GM13976 (cell line): ENCODE measurements around the gene TIGD2.

Experiments
- DNase-seq: peaks from one replicate; pipeline ENCODE4 v3.0.0; 2012; ENCODE audit warnings: low spot score
- in situ Hi-C: fragments of 300-500 bp; cut with MboI; formaldehyde crosslinking; loops from one replicate; pipeline ENCODE4 v1.12.0; 2022; ENCODE audit warnings: low sequenced_read_pairs, mixed read lengths, inconsistent platforms; ENCODE audit not compliant: unreplicated experiment
- TF ChIP-seq, protein P1 (sequence below): IDR thresholded peaks from 2 replicates; pipeline ENCODE4 v1.5.1; 2012; ENCODE audit warnings: borderline replicate concordance, mild to moderate bottlenecking; ENCODE audit not compliant: insufficient read depth; ENCODE audit errors: extremely low read depth, missing control alignments, control extremely low read depth

TIGD2 gene

DNA sequence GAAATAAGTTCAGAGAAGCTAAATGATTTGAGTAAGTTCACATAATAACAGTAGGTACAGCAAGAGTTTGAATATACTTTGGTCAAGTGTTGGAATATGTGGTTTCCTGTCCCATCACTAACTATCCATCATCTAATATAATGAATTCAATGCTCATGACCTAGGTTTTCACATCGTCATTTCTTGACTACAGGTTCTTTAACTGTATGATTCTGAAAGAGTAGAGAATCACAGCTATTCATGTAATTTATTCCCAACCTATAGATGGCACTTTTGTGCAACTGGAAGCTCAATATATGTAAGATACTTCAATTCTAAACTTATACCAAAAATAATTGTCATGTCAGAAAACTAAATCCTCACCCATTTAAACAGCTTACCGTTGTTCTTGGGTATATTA lies 53.1 kb downstream of the TIGD2 start:
- in situ Hi-C loops = no loop called here
- TF ChIP-seq, protein P1, sequence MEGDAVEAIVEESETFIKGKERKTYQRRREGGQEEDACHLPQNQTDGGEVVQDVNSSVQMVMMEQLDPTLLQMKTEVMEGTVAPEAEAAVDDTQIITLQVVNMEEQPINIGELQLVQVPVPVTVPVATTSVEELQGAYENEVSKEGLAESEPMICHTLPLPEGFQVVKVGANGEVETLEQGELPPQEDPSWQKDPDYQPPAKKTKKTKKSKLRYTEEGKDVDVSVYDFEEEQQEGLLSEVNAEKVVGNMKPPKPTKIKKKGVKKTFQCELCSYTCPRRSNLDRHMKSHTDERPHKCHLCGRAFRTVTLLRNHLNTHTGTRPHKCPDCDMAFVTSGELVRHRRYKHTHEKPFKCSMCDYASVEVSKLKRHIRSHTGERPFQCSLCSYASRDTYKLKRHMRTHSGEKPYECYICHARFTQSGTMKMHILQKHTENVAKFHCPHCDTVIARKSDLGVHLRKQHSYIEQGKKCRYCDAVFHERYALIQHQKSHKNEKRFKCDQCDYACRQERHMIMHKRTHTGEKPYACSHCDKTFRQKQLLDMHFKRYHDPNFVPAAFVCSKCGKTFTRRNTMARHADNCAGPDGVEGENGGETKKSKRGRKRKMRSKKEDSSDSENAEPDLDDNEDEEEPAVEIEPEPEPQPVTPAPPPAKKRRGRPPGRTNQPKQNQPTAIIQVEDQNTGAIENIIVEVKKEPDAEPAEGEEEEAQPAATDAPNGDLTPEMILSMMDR = no peak
- DNase-seq = no peak
